ENCODE data around the gene DEDD.

The DEDD gene

GRCh38 chr1:161132410-161133219, at the start of gene DEDD:
Gene DEDD (minus strand): TSS chr1:161132667. CDS start chr1:161124462, 8,205 bp downstream.
- DNase-seq (ENCODE audit: low read depth): peak; percentile 98

GRCh38 chr1:161182214-161182613, 49.7 kb upstream of the DEDD start:
- no peak for DNase-seq (ENCODE audit: low read depth)

GRCh38 chr1:161180639-161181038, 48.2 kb upstream of the DEDD start:
- no peak for DNase-seq (ENCODE audit: low read depth)

- no peak for DNase-seq (ENCODE audit: low read depth)
These were observed 47.2 kb upstream of the DEDD start for GRCh38 chr1:161179698-161180097.

GRCh38 chr1:161177936-161178244, 45.4 kb upstream of the DEDD start:
- no peak for DNase-seq (ENCODE audit: low read depth)

- DNase-seq (ENCODE audit: low read depth): peak; percentile 68
These were observed 44.9 kb upstream of the DEDD start, which contains the start of gene B4GALT3 for GRCh38 chr1:161177112-161177935. Gene B4GALT3 (minus strand): TSS chr1:161177507. CDS start chr1:161176060, 1,447 bp downstream.

- no peak for DNase-seq (ENCODE audit: low read depth)
These were observed 44.1 kb upstream of the DEDD start for GRCh38 chr1:161176468-161177111.

GRCh38 chr1:161175771-161176453, 43.4 kb upstream of the DEDD start:
- no peak for DNase-seq (ENCODE audit: low read depth)

GRCh38 chr1:161174911-161175310, 42.4 kb upstream of the DEDD start:
- DNase-seq (ENCODE audit: low read depth): no peak

- no peak for DNase-seq (ENCODE audit: low read depth)
These were observed 41.2 kb upstream of the DEDD start for GRCh38 chr1:161173711-161174110.

GRCh38 chr1:161172776-161173376, 40.4 kb upstream of the DEDD start:
- peak; percentile 99 for DNase-seq (ENCODE audit: low read depth)

- no peak for DNase-seq (ENCODE audit: low read depth)
These were observed 39.9 kb upstream of the DEDD start for GRCh38 chr1:161172349-161172748.

- no peak for DNase-seq (ENCODE audit: low read depth)
These were observed 39.2 kb upstream of the DEDD start for GRCh38 chr1:161171696-161172095.

- DNase-seq (ENCODE audit: low read depth): no peak
These were observed 38.7 kb upstream of the DEDD start for GRCh38 chr1:161171191-161171590.

- no peak for DNase-seq (ENCODE audit: low read depth)
These were observed 36.4 kb upstream of the DEDD start for GRCh38 chr1:161168906-161169305.

GRCh38 chr1:161166669-161167548, 34.4 kb upstream of the DEDD start:
- DNase-seq (ENCODE audit: low read depth): no peak

- DNase-seq (ENCODE audit: low read depth): peak; percentile 98
These were observed 33.5 kb upstream of the DEDD start, which contains the start of gene PPOX for GRCh38 chr1:161165742-161166668. Gene PPOX (plus strand): TSS chr1:161166426. CDS start chr1:161166848, 422 bp downstream.

GRCh38 chr1:161164901-161165610, 32.6 kb upstream of the DEDD start:
- no peak for DNase-seq (ENCODE audit: low read depth)

- DNase-seq (ENCODE audit: low read depth): no peak
These were observed 31.3 kb upstream of the DEDD start for GRCh38 chr1:161163793-161164192.
